Measurements from ENCODE around the gene CLPSL1.

GRCh38 chr6:35765739-35766138, 15.1 kb upstream of the CLPSL1 start:
- TF ChIP-seq CTCF (IDR thresholded peaks at IDR 0.05; ENCODE audit: borderline replicate concordance, extremely low read depth, low read length, poor library complexity, severe bottlenecking) (no peak), EZH2 (IDR thresholded peaks at IDR 0.05; ENCODE audit: borderline replicate concordance, low read depth, low read length, severe bottlenecking) (no peak)
